Pancreas (tissue), 10 donors: ENCODE data around the gene LMOD2. TPM values are rescaled to one million over a fixed set of nuclear protein-coding genes. Genes with fewer than 3 reads are reported as not detected.

ENCODE experiments used
- ATAC-seq, 4 donors: fragments of 200-7000 bp; cut with Tn5 transposase; one replicate each; pipeline versions ENCODE4 v1.8.0 to v1.9.1; 2020; ENCODE audit warnings: mild to moderate bottlenecking in 4 of 4, moderate library complexity in 4 of 4
- DNase-seq, 6 donors: peaks; one replicate each; pipeline ENCODE4 v3.0.0-alpha.2; 2020
- FAIRE-seq: peaks from 2 replicates; lab custom pipeline; 2012; peaks lifted over from hg19 to GRCh38; lab: Jason Lieb, UNC
- H3K27ac ChIP-seq, 4 donors: fragments of 200-600 bp; sonication (generic); 1 replicate in 3 of 4; 2 replicates in 1 of 4; pipeline versions ENCODE4 v1.5.0 to v1.8.0; 2020
- H3K27me3 ChIP-seq, 4 donors: fragments of 200-600 bp; one replicate each; pipeline ENCODE4 v1.8.0; 2021
- H3K36me3 ChIP-seq, 3 donors: fragments of 200-600 bp; sonication (generic) in 1 of 3; one replicate each; pipeline versions ENCODE4 v1.5.0 to v1.8.0; 2020 to 2021
- H3K4me1 ChIP-seq, 3 donors: fragments of 200-600 bp; one replicate each; pipeline ENCODE4 v1.8.0; 2021
- H3K4me3 ChIP-seq, 4 donors: fragments of 200-600 bp; sonication (generic) in 2 of 4; one replicate each; pipeline versions ENCODE4 v1.5.0 to v1.8.0; 2020 to 2021
- H3K9me3 ChIP-seq, 4 donors: fragments of 200-600 bp; one replicate each; pipeline ENCODE4 v1.8.0; 2021
- WGBS, 2 donors: extraction: QIAGEN DNeasy Blood & Tissue Kit; methylation state at CpG; one replicate each; pipeline ENCODE4 v1.1.7; 2013; 5-methylcytosine and 5-hydroxymethylcytosine counted together
- intact Hi-C, 3 donors: fragments of 100-400 bp; cut with DNase I; formaldehyde crosslinking; loops; one replicate each; pipeline versions ENCODE4 v1.11.1 to v1.14.2; 2022
- polyA plus RNA-seq, 2 donors: library from polyadenylated mRNA; stranded (reverse); fragments of 200-250 nt; gene quantifications; one replicate each; pipeline ENCODE4 v1.2.3, GENCODE V29; 2013
- total RNA-seq, 6 donors: library from RNA; stranded (reverse); fragmentation: NEBNext Ultra II Directional in 4 of 6; extraction: Animal tissue kit (Norgen Biotek cat#: 25700) in 4 of 6; gene quantifications; one replicate each; pipeline versions ENCODE4 v1.2.1 to v1.2.4, GENCODE V29; 2021 to 2023
- TF ChIP-seq, protein P1 (sequence below), 4 donors: fragments of 200-600 bp; sonication (generic) in 3 of 4; IDR thresholded peaks; one replicate each; pipeline versions ENCODE4 v1.5.0 to v1.8.0; 2021; ENCODE audit warnings: antibody characterized with exemption in 4 of 4
- donor health status: healthy with polysubstance abuse.
- donor health status: DM: no; HTN: no; CAD: no; lungs with moderate emphysema.
- donor health status: DM: no; HTN: no; CAD: no.
- donor health status: control.
- donor health status: control.
- donor health status: Bipolar disorder and iron deficiency.
- donor health status: DM: yes; HTN: yes; CAD: no.
- donor health status: DM: no; HTN: no; CAD: no.
- donor health status: DM: no; HTN: no; CAD: no.
- donor health status: DM: yes; HTN: yes; CAD: no.

Gene LMOD2
- total and polyA plus RNA-seq, 8 donors: 0.55 TPM; not detected in 7

DNA sequence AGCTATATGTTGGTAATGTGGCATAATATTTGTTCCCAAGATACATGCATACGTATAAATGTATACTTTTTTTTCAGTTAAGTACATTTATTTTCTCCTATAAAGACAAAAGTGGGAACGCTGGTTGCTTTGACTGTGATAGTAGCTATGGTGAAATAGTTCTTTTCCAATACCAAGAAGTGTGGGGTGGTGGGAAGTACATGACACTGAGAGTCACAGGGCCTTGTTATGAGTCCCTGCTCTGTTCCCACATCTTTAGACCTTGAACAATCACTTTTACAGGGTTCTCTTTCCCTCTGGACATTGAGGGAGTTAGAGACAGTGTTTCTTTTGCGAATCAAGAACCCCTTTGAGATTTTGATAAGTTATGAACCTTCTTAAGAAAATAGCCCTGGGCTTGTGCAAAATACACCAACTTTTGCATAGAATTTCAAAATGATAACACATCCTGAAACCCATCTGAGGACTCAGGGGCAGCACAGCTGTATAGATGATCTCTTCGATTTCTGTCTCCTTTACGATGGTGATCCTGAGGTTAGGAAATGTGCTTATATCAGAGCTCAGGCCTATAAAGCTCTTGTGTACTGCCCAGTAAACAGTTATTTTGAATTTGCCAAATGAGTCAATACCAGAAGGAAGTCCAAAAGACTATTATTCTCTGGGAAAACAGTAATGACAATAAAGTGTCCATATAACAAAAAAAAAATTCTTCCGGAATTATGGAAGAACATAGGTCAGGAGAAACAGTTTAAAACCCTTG, 1.1 kb downstream of the LMOD2 start:
- TF ChIP-seq, protein P1, sequence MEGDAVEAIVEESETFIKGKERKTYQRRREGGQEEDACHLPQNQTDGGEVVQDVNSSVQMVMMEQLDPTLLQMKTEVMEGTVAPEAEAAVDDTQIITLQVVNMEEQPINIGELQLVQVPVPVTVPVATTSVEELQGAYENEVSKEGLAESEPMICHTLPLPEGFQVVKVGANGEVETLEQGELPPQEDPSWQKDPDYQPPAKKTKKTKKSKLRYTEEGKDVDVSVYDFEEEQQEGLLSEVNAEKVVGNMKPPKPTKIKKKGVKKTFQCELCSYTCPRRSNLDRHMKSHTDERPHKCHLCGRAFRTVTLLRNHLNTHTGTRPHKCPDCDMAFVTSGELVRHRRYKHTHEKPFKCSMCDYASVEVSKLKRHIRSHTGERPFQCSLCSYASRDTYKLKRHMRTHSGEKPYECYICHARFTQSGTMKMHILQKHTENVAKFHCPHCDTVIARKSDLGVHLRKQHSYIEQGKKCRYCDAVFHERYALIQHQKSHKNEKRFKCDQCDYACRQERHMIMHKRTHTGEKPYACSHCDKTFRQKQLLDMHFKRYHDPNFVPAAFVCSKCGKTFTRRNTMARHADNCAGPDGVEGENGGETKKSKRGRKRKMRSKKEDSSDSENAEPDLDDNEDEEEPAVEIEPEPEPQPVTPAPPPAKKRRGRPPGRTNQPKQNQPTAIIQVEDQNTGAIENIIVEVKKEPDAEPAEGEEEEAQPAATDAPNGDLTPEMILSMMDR (IDR thresholded peaks at IDR 0.05): no peak
- no peak for FAIRE-seq
- H3K4me1 ChIP-seq: no peaks in the 10 kb centered on the region
- H3K27me3 ChIP-seq: no peaks in the 10 kb centered on the region
- ATAC-seq: no peak
- no peaks in the 10 kb centered on the region for H3K36me3 ChIP-seq
- H3K27ac ChIP-seq: no peak overlapping the region
- WGBS, 2 donors: 91 to 95% methylated on average over 6 of the region's 6 CpGs
- no peak overlapping the region for H3K4me3 ChIP-seq
- intact Hi-C loops: no loop called here
- DNase-seq: no peak
- no peaks in the 10 kb centered on the region for H3K9me3 ChIP-seq

DNA sequence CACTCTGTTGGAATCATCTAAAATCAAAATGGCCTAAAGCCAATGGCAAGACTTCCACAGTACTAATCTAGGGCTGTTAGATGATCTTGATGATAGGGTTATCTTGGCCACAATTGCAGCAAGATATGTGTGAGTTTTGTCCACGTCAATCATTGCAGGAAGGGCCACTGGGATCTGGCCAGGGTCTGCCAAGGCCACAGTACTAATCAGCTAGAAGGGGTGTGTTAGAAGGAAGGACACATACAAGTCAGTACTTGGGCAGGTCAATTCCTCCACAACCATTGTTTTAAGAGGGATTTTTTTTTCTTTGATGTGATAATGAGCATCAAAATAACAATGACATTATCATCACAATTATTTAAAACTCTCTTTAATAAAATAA, 1.6 kb downstream of the LMOD2 start:
- Histone ChIP-seq H3K36me3 (no peaks in the 10 kb centered on the region), H3K27me3 (no peaks in the 10 kb centered on the region), H3K9me3 (no peaks in the 10 kb centered on the region), H3K4me1 (no peaks in the 10 kb centered on the region), H3K27ac (no peak overlapping the region), H3K4me3 (no peak overlapping the region)
- TF ChIP-seq, protein P1 (IDR thresholded peaks at IDR 0.05): no peak
- ATAC-seq: no peak
- intact Hi-C loops: no loop called here
- no peak for FAIRE-seq
- 48% methylated on average over 1 of the region's 1 CpG for WGBS, 2 donors
- DNase-seq: no peak

DNA sequence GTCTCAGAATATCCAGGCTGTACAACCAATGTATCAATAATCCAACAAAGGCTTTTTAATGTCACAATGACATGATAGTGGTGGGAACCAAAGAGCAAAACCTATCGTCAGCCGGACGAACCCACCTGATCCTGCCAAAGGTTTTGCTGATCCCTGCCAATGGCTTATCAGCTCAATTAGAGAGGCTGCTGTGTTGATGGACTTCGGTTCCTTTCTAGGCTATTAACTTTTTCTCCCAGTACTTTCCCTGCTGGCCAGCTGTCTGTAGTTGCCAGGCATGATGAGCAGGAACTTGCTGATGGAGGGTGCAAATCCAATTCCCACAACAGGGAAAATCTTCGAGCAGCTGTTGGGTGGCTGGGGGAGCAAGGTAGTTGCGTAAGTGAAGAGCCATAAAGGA, 2.4 kb downstream of the LMOD2 start:
- Histone ChIP-seq H3K4me1 (no peaks in the 10 kb centered on the region), H3K9me3 (no peaks in the 10 kb centered on the region), H3K36me3 (no peaks in the 10 kb centered on the region), H3K27me3 (no peaks in the 10 kb centered on the region), H3K27ac (no peak overlapping the region), H3K4me3 (no peak overlapping the region)
- ATAC-seq: peak in 1 of 4 donors; percentile 41
- 81 to 86% methylated on average over 6 of the region's 6 CpGs for WGBS, 2 donors
- intact Hi-C loops: no loop called here
- TF ChIP-seq, protein P1 (IDR thresholded peaks at IDR 0.05): no peak
- no peak for DNase-seq
- no peak for FAIRE-seq

DNA sequence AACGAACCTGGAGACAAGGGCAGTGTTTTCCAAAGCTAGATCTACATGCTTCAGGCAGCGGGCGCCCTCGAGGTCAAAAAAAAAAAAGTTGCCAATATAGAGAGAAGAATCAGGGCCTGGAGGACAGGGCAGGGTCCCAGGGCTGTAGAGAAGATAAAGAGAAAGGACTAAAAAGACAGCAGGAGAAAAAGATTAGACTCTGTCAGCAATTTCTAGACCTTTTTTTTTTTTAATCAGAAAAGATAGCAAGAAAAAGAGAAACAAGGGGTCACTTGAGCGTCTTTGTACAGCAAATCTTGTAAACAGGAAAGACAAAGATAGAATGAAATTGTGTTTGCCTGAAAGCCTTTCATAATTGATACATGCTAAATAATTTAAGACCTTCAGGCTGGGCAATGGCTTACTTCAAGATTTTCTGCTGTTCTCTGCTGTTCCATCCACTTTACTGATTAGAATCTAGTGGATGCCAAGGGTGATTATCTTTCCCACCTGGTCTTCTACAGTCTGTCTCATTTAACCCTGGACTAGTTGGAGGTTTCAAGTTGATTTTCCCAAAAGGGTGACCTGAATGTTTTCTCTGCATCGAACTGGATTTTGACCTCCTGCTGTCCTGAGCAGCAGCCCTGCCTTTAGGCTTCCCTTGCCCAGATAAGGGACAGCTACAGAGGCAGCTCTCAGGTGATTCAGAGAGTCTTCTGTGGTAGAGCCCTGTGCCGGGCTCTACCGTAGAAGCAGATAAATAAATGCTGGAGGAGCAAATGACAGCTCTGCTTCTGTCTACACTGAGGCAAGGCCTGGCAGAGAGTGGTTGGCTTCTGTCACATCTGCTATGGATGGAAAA, 5.1 kb downstream of the LMOD2 start:
- intact Hi-C loops: no loop called here

More for the DNA sequence above, 5.1 kb downstream of the LMOD2 start:
- H3K36me3 ChIP-seq: no peaks in the 10 kb centered on the region
- H3K27ac ChIP-seq: no peak overlapping the region
- no peaks in the 10 kb centered on the region for H3K9me3 ChIP-seq
- WGBS, 2 donors: 64 to 68% methylated on average over 8 of the region's 8 CpGs
- ATAC-seq: no peak
- H3K4me1 ChIP-seq: peaks cover 0 to 3% (median 0%) of the 10 kb centered on the region in 3 donors
- no peak for FAIRE-seq
- no peaks in the 10 kb centered on the region for H3K27me3 ChIP-seq
- DNase-seq: no peak
- TF ChIP-seq, protein P1 (IDR thresholded peaks at IDR 0.05): no peak
- no peak overlapping the region for H3K4me3 ChIP-seq
